Nephron (organoid): ENCODE data around the gene CDC6.

Experiments
- H3K27ac Mint-ChIP-seq, 3 experiments: 2 replicates each; pipeline ENCODE4 v1.8.0; 2020; ENCODE audit warnings: mixed read lengths in 3 of 3, mild to moderate bottlenecking in 2 of 3, moderate library complexity in 1 of 3
- H3K27me3 Mint-ChIP-seq: 2 replicates; pipeline ENCODE4 v1.8.0; 2021; ENCODE audit warnings: low read depth, mild to moderate bottlenecking, moderate library complexity, mixed read lengths
- H3K36me3 Mint-ChIP-seq: 2 replicates; pipeline ENCODE4 v1.8.0; 2020; ENCODE audit warnings: low read depth, mixed read lengths
- H3K4me1 Mint-ChIP-seq: 2 replicates; pipeline ENCODE4 v1.8.0; 2020; ENCODE audit warnings: mixed read lengths
- H3K4me3 Mint-ChIP-seq, 3 experiments: 2 replicates each; pipeline ENCODE4 v1.8.0; 2020; ENCODE audit warnings: mild to moderate bottlenecking in 3 of 3, mixed read lengths in 3 of 3, moderate library complexity in 2 of 3
- H3K9me3 Mint-ChIP-seq: 2 replicates; pipeline ENCODE4 v1.8.0; 2020; ENCODE audit warnings: mixed read lengths
- TF ChIP-seq, protein P1 (sequence below), 3 experiments: fragments of 200-600 bp; sonication (generic); IDR thresholded peaks; one replicate each; pipeline ENCODE4 v1.5.0; 2021; ENCODE audit warnings: antibody characterized with exemption in 3 of 3; ENCODE audit not compliant: unreplicated experiment in 3 of 3

Gene CDC6

DNA sequence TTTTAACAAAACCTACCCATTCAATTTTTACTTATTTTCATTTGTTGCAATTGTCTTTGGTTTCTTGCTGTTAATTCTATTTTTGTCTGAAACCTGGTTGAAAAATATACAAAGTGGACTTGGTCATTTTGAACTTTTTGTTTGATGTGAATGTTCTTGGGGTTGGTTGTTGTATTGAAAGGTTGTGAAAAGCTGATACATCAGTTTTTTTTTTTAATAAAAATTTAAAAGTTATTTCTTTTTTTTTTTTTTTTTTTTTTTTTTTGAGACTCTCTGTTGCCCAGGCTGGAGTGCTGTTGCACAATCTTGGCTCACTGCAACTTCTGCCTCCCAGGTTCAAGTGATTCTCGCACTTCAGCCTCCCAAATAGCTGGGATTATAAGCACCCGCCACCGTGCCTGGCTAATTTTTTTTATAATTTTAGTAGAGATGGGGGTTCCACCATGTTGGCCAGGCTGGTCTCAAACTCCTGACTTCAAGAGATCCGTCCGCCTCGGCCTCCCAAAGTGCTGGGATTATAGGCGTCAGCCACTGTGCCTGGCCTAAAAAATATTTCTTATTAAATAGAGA, 39.7 kb upstream of the CDC6 start:
- TF ChIP-seq, protein P1, sequence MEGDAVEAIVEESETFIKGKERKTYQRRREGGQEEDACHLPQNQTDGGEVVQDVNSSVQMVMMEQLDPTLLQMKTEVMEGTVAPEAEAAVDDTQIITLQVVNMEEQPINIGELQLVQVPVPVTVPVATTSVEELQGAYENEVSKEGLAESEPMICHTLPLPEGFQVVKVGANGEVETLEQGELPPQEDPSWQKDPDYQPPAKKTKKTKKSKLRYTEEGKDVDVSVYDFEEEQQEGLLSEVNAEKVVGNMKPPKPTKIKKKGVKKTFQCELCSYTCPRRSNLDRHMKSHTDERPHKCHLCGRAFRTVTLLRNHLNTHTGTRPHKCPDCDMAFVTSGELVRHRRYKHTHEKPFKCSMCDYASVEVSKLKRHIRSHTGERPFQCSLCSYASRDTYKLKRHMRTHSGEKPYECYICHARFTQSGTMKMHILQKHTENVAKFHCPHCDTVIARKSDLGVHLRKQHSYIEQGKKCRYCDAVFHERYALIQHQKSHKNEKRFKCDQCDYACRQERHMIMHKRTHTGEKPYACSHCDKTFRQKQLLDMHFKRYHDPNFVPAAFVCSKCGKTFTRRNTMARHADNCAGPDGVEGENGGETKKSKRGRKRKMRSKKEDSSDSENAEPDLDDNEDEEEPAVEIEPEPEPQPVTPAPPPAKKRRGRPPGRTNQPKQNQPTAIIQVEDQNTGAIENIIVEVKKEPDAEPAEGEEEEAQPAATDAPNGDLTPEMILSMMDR (IDR thresholded peaks at IDR 0.05; ENCODE audit: unreplicated experiment in 3 of 3), result no peak
- no peak overlapping the region for H3K4me3 Mint-ChIP-seq
- H3K27ac Mint-ChIP-seq, result no peak overlapping the region
- H3K4me1 Mint-ChIP-seq, result peaks cover 16% of the 10 kb centered on the region
- no peaks in the 10 kb centered on the region for H3K9me3 Mint-ChIP-seq
- H3K27me3 Mint-ChIP-seq, result no peaks in the 10 kb centered on the region
- H3K36me3 Mint-ChIP-seq, result peaks cover 4% of the 10 kb centered on the region

DNA sequence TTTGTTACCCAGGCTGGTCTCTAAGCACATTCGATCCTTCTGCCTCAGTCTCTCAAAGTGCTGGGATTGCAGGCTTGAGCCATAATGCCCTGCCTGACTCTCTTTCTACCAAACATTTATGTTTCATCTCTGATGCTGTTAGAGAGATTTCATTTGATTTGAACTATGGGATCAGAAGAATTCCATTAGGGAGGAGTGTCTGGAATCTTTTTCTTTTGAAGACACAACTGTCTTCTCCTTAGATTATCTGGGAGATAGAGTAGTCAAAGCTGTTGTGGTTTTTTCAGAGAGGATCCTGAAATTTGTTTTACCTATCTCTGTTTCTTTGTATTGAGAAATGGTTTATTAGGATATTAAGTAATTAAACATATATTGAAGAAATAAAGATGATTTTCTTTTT, 39.2 kb upstream of the CDC6 start:
- Mint-ChIP-seq H3K4me1 (peaks cover 16% of the 10 kb centered on the region), H3K27ac (peak overlapping the region in 1 of 3 experiments; percentile 11), H3K36me3 (peaks cover 8% of the 10 kb centered on the region), H3K27me3 (no peaks in the 10 kb centered on the region), H3K4me3 (no peak overlapping the region), H3K9me3 (no peaks in the 10 kb centered on the region)
- TF ChIP-seq, protein P1 (IDR thresholded peaks at IDR 0.05; ENCODE audit: unreplicated experiment in 3 of 3), result no peak

DNA sequence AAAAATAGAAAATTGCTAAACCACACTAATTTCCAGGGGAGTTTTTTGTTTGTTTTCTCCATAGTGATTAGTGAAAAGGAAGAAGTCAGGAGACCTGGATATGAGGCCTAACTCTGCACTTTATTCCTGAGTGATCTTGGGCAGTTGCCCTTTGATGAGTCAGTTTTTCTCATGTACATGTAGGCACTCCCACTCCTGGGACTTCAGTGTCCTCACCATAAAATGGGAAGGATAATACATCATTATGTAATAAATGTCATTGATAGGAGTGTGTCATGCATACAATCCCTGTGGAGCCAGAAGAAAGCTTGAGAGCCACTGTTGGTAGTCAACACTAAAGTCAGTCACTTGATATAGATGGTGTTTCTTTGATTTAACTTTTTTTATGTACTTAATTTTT, 36.1 kb upstream of the CDC6 start:
- peak overlapping the region in 2 of 3 experiments; percentile 28 to 46 for H3K27ac Mint-ChIP-seq
- TF ChIP-seq, protein P1 (IDR thresholded peaks at IDR 0.05; ENCODE audit: unreplicated experiment in 3 of 3), result no peak
- peaks cover 8% of the 10 kb centered on the region for H3K36me3 Mint-ChIP-seq
- no peaks in the 10 kb centered on the region for H3K27me3 Mint-ChIP-seq
- no peaks in the 10 kb centered on the region for H3K9me3 Mint-ChIP-seq
- no peak overlapping the region for H3K4me3 Mint-ChIP-seq
- peaks cover 16% of the 10 kb centered on the region for H3K4me1 Mint-ChIP-seq

DNA sequence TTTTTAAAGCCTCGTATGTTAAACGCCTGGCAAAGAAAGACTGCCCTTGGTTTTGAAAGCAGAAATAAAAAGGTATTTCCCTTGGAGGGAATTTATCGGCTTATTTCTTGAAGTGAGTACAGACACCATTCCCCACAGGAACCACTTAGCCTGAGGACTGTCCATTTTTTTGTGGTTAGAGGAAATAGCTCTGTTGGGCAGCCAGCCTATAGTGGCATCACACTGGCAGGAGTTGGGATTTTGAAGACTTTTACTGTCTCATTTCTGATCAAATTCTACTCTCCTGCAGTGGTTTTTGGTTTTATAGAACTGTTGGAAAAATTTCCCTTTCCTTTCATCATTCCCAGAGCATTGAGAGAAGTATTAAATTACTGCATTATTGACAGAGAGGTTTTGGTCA, 34.1 kb upstream of the CDC6 start:
- H3K4me1 Mint-ChIP-seq, result peaks cover 16% of the 10 kb centered on the region
- no peak overlapping the region for H3K4me3 Mint-ChIP-seq

DNA sequence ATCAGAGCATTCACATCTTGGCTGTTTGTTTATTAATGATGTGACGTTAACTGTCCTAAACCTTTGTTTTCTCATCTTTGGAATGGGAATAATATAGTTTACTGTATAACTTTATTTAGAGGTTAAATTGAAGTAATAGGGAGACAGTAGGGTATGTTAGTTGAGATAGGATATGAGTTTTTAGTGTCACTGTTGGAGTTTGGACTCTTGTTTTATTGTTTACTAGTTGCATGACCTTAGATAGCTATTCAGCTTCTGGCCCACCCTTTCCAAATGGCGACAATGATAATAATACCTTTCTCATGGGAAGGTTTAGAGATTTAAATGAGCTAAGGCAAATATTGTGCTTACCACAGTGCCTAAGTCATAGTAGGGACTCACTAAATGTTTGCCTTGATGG, 28.2 kb upstream of the CDC6 start:
- Mint-ChIP-seq H3K36me3 (peaks cover 54% of the 10 kb centered on the region), H3K27ac (no peak overlapping the region), H3K27me3 (no peaks in the 10 kb centered on the region), H3K4me1 (no peaks in the 10 kb centered on the region), H3K9me3 (no peaks in the 10 kb centered on the region), H3K4me3 (no peak overlapping the region)
- TF ChIP-seq, protein P1 (IDR thresholded peaks at IDR 0.05; ENCODE audit: unreplicated experiment in 3 of 3), result no peak

More for the DNA sequence above, 34.1 kb upstream of the CDC6 start:
- no peak overlapping the region for H3K27ac Mint-ChIP-seq
- H3K36me3 Mint-ChIP-seq, result peaks cover 23% of the 10 kb centered on the region
- H3K27me3 Mint-ChIP-seq, result no peaks in the 10 kb centered on the region
- TF ChIP-seq, protein P1 (IDR thresholded peaks at IDR 0.05; ENCODE audit: unreplicated experiment in 3 of 3), result no peak
- no peaks in the 10 kb centered on the region for H3K9me3 Mint-ChIP-seq

DNA sequence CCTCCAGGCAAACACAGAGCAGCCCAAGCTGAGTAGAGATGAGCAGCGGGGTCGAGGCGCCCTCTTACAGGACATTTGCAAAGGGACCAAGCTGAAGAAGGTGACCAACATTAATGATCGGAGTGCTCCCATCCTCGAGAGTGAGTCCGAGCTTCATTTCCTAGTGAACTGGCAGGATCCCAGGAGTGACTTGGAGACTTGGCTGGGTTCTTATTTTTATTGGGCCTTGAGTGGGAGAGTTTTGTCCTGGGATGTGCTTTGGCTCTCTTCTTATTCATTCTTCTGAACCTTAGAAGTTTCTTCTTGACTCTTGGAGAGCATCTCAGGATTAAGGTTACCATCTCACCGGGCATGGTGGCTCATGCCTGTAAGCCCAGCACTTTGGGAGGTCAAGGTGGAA, 27.2 kb upstream of the CDC6 start:
- H3K4me3 Mint-ChIP-seq, result no peak overlapping the region
- no peak overlapping the region for H3K27ac Mint-ChIP-seq
- H3K4me1 Mint-ChIP-seq, result no peaks in the 10 kb centered on the region
- H3K9me3 Mint-ChIP-seq, result no peaks in the 10 kb centered on the region
- no peaks in the 10 kb centered on the region for H3K27me3 Mint-ChIP-seq
- peaks cover 54% of the 10 kb centered on the region for H3K36me3 Mint-ChIP-seq
- TF ChIP-seq, protein P1 (IDR thresholded peaks at IDR 0.05; ENCODE audit: unreplicated experiment in 3 of 3), result no peak
